Measurements from ENCODE around the gene PTPRG.

DNA sequence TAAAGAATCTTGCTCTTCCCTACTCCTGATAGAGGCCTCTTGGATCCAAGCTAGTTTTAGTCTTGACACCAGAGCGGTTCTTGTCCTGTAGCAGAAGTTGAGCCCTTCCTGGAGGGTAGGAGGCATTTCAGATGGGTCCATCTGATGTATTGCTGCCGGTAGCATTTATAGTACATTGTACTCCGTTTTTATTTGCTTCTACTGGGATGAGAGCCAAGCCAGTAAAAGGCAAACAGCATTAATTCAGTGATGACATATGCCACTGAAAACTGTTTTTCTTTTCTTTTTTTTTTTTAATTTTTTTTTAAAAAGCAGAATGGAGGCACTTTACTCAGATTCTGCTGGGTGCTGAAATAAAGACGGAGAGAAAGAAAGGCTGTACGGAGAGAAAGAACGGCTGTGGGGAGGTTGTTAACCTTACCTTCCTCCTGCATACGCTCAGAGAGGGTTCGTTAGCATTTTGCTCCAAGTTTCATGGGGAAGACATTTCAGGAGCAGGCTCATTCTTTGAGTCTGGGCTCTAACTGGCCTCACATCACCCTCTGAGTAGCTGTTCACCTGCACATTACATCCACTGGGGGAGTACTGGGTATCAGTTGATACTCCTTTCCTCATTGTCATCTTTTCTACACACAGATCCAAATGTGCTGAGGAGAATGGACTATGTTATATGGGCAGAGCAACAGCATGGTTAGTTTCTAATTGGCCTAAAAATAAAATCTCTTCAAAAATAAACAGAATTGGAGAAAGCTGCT lies 650.5 kb downstream of the PTPRG start:
- TF ChIP-seq, protein P1, sequence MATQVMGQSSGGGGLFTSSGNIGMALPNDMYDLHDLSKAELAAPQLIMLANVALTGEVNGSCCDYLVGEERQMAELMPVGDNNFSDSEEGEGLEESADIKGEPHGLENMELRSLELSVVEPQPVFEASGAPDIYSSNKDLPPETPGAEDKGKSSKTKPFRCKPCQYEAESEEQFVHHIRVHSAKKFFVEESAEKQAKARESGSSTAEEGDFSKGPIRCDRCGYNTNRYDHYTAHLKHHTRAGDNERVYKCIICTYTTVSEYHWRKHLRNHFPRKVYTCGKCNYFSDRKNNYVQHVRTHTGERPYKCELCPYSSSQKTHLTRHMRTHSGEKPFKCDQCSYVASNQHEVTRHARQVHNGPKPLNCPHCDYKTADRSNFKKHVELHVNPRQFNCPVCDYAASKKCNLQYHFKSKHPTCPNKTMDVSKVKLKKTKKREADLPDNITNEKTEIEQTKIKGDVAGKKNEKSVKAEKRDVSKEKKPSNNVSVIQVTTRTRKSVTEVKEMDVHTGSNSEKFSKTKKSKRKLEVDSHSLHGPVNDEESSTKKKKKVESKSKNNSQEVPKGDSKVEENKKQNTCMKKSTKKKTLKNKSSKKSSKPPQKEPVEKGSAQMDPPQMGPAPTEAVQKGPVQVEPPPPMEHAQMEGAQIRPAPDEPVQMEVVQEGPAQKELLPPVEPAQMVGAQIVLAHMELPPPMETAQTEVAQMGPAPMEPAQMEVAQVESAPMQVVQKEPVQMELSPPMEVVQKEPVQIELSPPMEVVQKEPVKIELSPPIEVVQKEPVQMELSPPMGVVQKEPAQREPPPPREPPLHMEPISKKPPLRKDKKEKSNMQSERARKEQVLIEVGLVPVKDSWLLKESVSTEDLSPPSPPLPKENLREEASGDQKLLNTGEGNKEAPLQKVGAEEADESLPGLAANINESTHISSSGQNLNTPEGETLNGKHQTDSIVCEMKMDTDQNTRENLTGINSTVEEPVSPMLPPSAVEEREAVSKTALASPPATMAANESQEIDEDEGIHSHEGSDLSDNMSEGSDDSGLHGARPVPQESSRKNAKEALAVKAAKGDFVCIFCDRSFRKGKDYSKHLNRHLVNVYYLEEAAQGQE (IDR thresholded peaks at IDR 0.05; ENCODE audit: unreplicated experiment): no peak
- no peak for TF ChIP-seq EZH2 (IDR thresholded peaks at IDR 0.05; ENCODE audit: low read depth, unreplicated experiment)
- TF ChIP-seq, protein P2, sequence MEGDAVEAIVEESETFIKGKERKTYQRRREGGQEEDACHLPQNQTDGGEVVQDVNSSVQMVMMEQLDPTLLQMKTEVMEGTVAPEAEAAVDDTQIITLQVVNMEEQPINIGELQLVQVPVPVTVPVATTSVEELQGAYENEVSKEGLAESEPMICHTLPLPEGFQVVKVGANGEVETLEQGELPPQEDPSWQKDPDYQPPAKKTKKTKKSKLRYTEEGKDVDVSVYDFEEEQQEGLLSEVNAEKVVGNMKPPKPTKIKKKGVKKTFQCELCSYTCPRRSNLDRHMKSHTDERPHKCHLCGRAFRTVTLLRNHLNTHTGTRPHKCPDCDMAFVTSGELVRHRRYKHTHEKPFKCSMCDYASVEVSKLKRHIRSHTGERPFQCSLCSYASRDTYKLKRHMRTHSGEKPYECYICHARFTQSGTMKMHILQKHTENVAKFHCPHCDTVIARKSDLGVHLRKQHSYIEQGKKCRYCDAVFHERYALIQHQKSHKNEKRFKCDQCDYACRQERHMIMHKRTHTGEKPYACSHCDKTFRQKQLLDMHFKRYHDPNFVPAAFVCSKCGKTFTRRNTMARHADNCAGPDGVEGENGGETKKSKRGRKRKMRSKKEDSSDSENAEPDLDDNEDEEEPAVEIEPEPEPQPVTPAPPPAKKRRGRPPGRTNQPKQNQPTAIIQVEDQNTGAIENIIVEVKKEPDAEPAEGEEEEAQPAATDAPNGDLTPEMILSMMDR (conservative IDR thresholded peaks at IDR 0.05; ENCODE audit: low read depth in 2 of 2): peak in 1 of 2 experiments; percentile 42; a peak in 1 of 4 replicates
- TF ChIP-seq CREB1 (CRISPR knock-in tag; IDR thresholded peaks at IDR 0.05; ENCODE audit: low read depth): no peak
- TF ChIP-seq JUNB (IDR thresholded peaks at IDR 0.05; ENCODE audit: unreplicated experiment): no peak
- TF ChIP-seq EZH2phosphoT487 (IDR thresholded peaks at IDR 0.05; ENCODE audit: unreplicated experiment): no peak
- no peak for TF ChIP-seq POLR2AphosphoS5 (IDR thresholded peaks at IDR 0.05; ENCODE audit: low read depth)
- TF ChIP-seq ZNF331 (CRISPR knock-in tag; IDR thresholded peaks at IDR 0.05; ENCODE audit: low read depth): no peak
- TF ChIP-seq NANOG (IDR thresholded peaks at IDR 0.05; ENCODE audit: borderline replicate concordance): no peak
- no peak for TF ChIP-seq STAT1 (IDR thresholded peaks at IDR 0.05; ENCODE audit: unreplicated experiment)
- TF ChIP-seq, protein P3, sequence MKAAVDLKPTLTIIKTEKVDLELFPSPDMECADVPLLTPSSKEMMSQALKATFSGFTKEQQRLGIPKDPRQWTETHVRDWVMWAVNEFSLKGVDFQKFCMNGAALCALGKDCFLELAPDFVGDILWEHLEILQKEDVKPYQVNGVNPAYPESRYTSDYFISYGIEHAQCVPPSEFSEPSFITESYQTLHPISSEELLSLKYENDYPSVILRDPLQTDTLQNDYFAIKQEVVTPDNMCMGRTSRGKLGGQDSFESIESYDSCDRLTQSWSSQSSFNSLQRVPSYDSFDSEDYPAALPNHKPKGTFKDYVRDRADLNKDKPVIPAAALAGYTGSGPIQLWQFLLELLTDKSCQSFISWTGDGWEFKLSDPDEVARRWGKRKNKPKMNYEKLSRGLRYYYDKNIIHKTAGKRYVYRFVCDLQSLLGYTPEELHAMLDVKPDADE (IDR thresholded peaks at IDR 0.05): no peak

All from GM23338 (cell line).